Natural killer cell (primary cell): ENCODE results near the gene DARS1. TPM values are rescaled to one million over a fixed set of nuclear protein-coding genes. Genes with fewer than 3 reads are reported as not detected.
"Not testable (repeated sequence)": the region's sequence is repeated elsewhere in the genome, so short reads cannot be mapped to it uniquely, and the experiment has no call there.

Experiments
- ATAC-seq, 3 donors: fragments of 150-1000 bp in 2 of 3; fragments of 200-7000 bp in 1 of 3; cut with Tn5 transposase; 1 replicate in 1 of 3; 2 replicates in 2 of 3; pipeline ENCODE4 v1.10.0; 2021; ENCODE audit warnings: mild to moderate bottlenecking in 2 of 3, moderate library complexity in 2 of 3
- DNase-seq, 2 donors: peaks; one replicate each; pipeline versions ENCODE4 v3.0.0 to v3.0.0-alpha.2; 2013 to 2021; ENCODE audit warnings: mixed read lengths in 1 of 2
- H3K27ac ChIP-seq: one replicate; pipeline ENCODE4 v1.5.1; 2013; ENCODE audit warnings: mild to moderate bottlenecking, low read length
- H3K27me3 ChIP-seq: one replicate; pipeline ENCODE4 v1.6.1; 2013; ENCODE audit warnings: low read length; ENCODE audit not compliant: control insufficient read depth, insufficient read depth
- H3K36me3 ChIP-seq: one replicate; pipeline ENCODE4 v1.6.1; 2013; ENCODE audit warnings: low read length; ENCODE audit not compliant: control insufficient read depth, insufficient read depth
- H3K4me1 ChIP-seq: one replicate; pipeline ENCODE4 v1.6.1; 2013; ENCODE audit warnings: low read length; ENCODE audit not compliant: control insufficient read depth, insufficient read depth
- H3K4me3 ChIP-seq: one replicate; pipeline ENCODE4 v1.5.1; 2013; ENCODE audit warnings: low read length
- H3K9me3 ChIP-seq: one replicate; pipeline ENCODE4 v1.6.1; 2013; ENCODE audit warnings: low read length; ENCODE audit not compliant: control insufficient read depth, insufficient read depth
- H3K27ac Mint-ChIP-seq, 2 donors: one replicate each; pipeline ENCODE4 v1.8.0; 2022; ENCODE audit warnings: mild to moderate bottlenecking in 2 of 2, mixed read lengths in 2 of 2, moderate library complexity in 1 of 2
- H3K27me3 Mint-ChIP-seq, 2 donors: one replicate each; pipeline ENCODE4 v1.8.0; 2022; ENCODE audit warnings: low read depth in 2 of 2, mixed read lengths in 2 of 2
- H3K36me3 Mint-ChIP-seq: one replicate; pipeline ENCODE4 v1.8.0; 2022; ENCODE audit warnings: mixed read lengths
- H3K4me1 Mint-ChIP-seq, 2 donors: one replicate each; pipeline ENCODE4 v1.8.0; 2022; ENCODE audit warnings: mixed read lengths in 2 of 2
- H3K4me3 Mint-ChIP-seq: one replicate; pipeline ENCODE4 v1.8.0; 2022; ENCODE audit warnings: mild to moderate bottlenecking, moderate library complexity, mixed read lengths
- H3K9me3 Mint-ChIP-seq, 2 donors: one replicate each; pipeline ENCODE4 v1.8.0; 2022; ENCODE audit warnings: mixed read lengths in 2 of 2
- CTCF ChIP-seq: fragments of 200-600 bp; IDR thresholded peaks from one replicate; pipeline ENCODE4 v1.8.0; 2022; ENCODE audit warnings: antibody characterized with exemption
- WGBS: methylation state at CpG from one replicate; pipeline ENCODE4 v1.1.7; 2013; ENCODE audit warnings: missing lambda C conversion rate; ENCODE audit not compliant: insufficient coverage; 5-methylcytosine and 5-hydroxymethylcytosine counted together
- intact Hi-C: fragments of 100-400 bp; cut with micrococcal nuclease; formaldehyde crosslinking; loops from one replicate; pipeline ENCODE4 v1.14.2; 2022
- total RNA-seq, 4 donors: library from RNA; stranded (reverse); fragments of 120-200 nt in 1 of 4; gene quantifications; one replicate each; pipeline versions ENCODE4 v1.2.3 to v1.2.4, GENCODE V29; 2013 to 2022

The DARS1 gene
- total RNA-seq, 3 donors from 2014 or later (not counting 1 experiment from before 2014, with no cell fraction given), result 28.4 to 31.3 (median 30.3) TPM

DNA sequence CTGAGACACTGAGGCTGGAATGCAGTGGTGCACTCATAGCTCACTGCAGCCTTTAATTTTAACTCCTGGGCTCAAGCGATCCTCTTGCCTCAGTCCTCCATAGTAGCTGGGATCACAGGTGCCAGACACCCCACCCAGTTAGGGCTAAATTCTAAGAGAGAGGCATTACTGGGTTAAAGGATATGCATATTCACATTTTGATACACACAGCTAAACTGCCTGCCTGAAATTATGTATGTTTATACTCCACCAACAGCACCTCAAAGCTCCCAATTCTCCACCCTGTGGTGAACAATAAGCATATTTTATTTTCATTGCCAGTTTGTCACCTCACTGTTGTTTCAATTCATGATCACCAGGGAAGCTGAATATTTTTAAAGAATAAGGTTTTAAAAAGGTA lies 90.5 kb downstream of the DARS1 start:
- H3K36me3 Mint-ChIP-seq, result no peaks in the 10 kb centered on the region
- no peak overlapping the region for H3K4me3 ChIP-seq

GRCh38 chr2:135893374-135893794 lies 92.0 kb downstream of the DARS1 start:
- Histone ChIP-seq H3K36me3 (no peaks in the 10 kb centered on the region), H3K27me3 (no peaks in the 10 kb centered on the region), H3K4me3 (no peak overlapping the region), H3K9me3 (no peaks in the 10 kb centered on the region), H3K27ac (no peak overlapping the region), H3K4me1 (no peaks in the 10 kb centered on the region)
- no peak for TF ChIP-seq CTCF
- Mint-ChIP-seq H3K9me3 (peaks cover 0 to 2% of the 10 kb centered on the region in 2 donors), H3K36me3 (no peaks in the 10 kb centered on the region), H3K27ac (no peak overlapping the region), H3K27me3 (no peaks in the 10 kb centered on the region), H3K4me3 (no peak overlapping the region), H3K4me1 (no peaks in the 10 kb centered on the region)
- no peak for DNase-seq
- intact Hi-C loops, result no loop called here
- ATAC-seq, result peak in 1 of 3 donors; percentile 21
- 95% methylated on average over 2 of the region's 2 CpGs for WGBS

More for the DNA sequence above, 90.5 kb downstream of the DARS1 start:
- H3K9me3 Mint-ChIP-seq, result no peaks in the 10 kb centered on the region
- H3K9me3 ChIP-seq, result no peaks in the 10 kb centered on the region
- WGBS, result 100% methylated on average over 1 of the region's 1 CpG
- H3K27me3 Mint-ChIP-seq, result no peaks in the 10 kb centered on the region
- no peaks in the 10 kb centered on the region for H3K4me1 ChIP-seq
- H3K27ac ChIP-seq, result no peak overlapping the region
- H3K27me3 ChIP-seq, result no peaks in the 10 kb centered on the region
- ATAC-seq (no peak), DNase-seq (no peak)
- no peaks in the 10 kb centered on the region for H3K4me1 Mint-ChIP-seq
- H3K36me3 ChIP-seq, result no peaks in the 10 kb centered on the region
- H3K27ac Mint-ChIP-seq, result no peak overlapping the region
- H3K4me3 Mint-ChIP-seq, result no peak overlapping the region
- no peak for TF ChIP-seq CTCF
- intact Hi-C loops, result no loop called here

- no peak for ATAC-seq
- no peaks in the 10 kb centered on the region for H3K36me3 ChIP-seq
- 45% methylated on average over 6 of the region's 6 CpGs for WGBS
- Mint-ChIP-seq H3K4me1 (no peaks in the 10 kb centered on the region), H3K4me3 (no peak overlapping the region), H3K27ac (no peak overlapping the region), H3K9me3 (peaks cover 0 to 2% of the 10 kb centered on the region in 2 donors), H3K36me3 (no peaks in the 10 kb centered on the region), H3K27me3 (no peaks in the 10 kb centered on the region)
- intact Hi-C loops, result no loop called here
- no peak overlapping the region for H3K27ac ChIP-seq
- TF ChIP-seq CTCF, result no peak
- no peak overlapping the region for H3K4me3 ChIP-seq
- no peaks in the 10 kb centered on the region for H3K4me1 ChIP-seq
- H3K9me3 ChIP-seq, result no peaks in the 10 kb centered on the region
- no peaks in the 10 kb centered on the region for H3K27me3 ChIP-seq
- no peak for DNase-seq
Measured at GRCh38 chr2:135890835-135891234, 94.6 kb downstream of the DARS1 start.

DNA sequence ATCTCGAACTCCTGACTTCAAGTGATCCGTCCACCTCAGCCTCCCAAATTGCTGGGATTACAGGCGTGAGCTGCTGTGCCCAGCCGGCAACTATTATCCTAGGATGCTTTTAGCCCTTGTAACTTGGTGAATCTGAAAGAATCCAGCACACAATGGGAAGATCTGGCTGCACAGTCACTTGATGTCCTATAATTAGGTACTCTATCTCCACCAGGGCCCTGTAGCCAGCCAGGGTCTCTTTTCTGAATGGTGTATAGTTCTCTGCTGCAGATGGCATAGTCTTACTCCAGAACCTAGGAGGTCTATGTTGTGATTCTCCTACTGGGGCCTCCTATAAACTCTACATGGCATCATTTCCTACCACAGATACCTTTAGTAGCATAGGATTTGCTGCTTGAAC lies 95.3 kb downstream of the DARS1 start:
- 94% methylated on average over 4 of the region's 4 CpGs for WGBS
- no peak overlapping the region for H3K27ac ChIP-seq

DNA sequence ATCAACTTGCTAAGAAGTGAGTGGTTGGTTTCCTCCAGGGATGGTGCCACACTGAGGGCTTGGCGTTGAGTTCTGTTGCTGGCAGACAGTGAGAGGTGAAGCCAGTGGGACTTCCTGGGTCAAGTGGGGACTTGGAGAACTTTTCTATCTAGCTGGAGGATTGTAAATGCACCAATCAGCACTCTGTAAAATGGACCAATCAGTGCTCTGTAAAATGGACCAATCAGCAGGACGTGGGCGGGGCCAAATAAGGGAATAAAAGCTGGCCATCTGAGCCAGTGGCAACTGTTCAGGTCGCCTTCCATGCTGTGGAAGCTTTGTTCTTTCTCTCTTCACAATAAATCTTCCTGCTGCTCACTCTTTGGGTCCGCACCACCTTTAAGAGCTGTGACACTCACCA lies 96.8 kb downstream of the DARS1 start:
- DNase-seq, intact Hi-C loops, H3K27ac Mint-ChIP-seq, H3K4me1 Mint-ChIP-seq, H3K36me3 Mint-ChIP-seq, H3K4me3 ChIP-seq, H3K27me3 ChIP-seq, H3K4me1 ChIP-seq, H3K36me3 ChIP-seq, H3K9me3 ChIP-seq, H3K27ac ChIP-seq, H3K4me3 Mint-ChIP-seq, ATAC-seq, H3K9me3 Mint-ChIP-seq: not testable (repeated sequence)
- peaks cover 5 to 12% of the 10 kb centered on the region in 2 donors for H3K27me3 Mint-ChIP-seq
- WGBS, result 90% methylated on average over 5 of the region's 5 CpGs

More for the DNA sequence above, 95.3 kb downstream of the DARS1 start:
- ATAC-seq (no peak), DNase-seq (no peak)
- H3K9me3 ChIP-seq, result no peaks in the 10 kb centered on the region
- peaks cover 0 to 2% of the 10 kb centered on the region in 2 donors for H3K9me3 Mint-ChIP-seq
- peaks cover 5 to 6% of the 10 kb centered on the region in 2 donors for H3K27me3 Mint-ChIP-seq
- H3K36me3 ChIP-seq, result no peaks in the 10 kb centered on the region
- no peak overlapping the region for H3K27ac Mint-ChIP-seq
- H3K4me1 Mint-ChIP-seq, result no peaks in the 10 kb centered on the region
- no peak for TF ChIP-seq CTCF
- H3K4me3 Mint-ChIP-seq, result no peak overlapping the region
- no peak overlapping the region for H3K4me3 ChIP-seq
- intact Hi-C loops, result no loop called here
- peaks cover 2% of the 10 kb centered on the region for H3K27me3 ChIP-seq
- no peaks in the 10 kb centered on the region for H3K36me3 Mint-ChIP-seq
- no peaks in the 10 kb centered on the region for H3K4me1 ChIP-seq
